Measurements from ENCODE around the gene MSH4. TPM values are rescaled to one million over a fixed set of nuclear protein-coding genes. Genes with fewer than 3 reads are reported as not detected.
"Not testable (repeated sequence)": the region's sequence is repeated elsewhere in the genome, so short reads cannot be mapped to it uniquely, and the experiment has no call there.

MSH4 gene
- total RNA-seq, 2 experiments from 2014 or later = 0.55 to 0.61 TPM

GRCh38 chr1:75792091-75792490, 4.6 kb upstream of the MSH4 start:
- POLR2A ChIA-PET = no interaction called here
- CTCF ChIA-PET = no interaction called here

GRCh38 chr1:75794382-75794781, 2.3 kb upstream of the MSH4 start:
- POLR2A ChIA-PET = interaction anchor here (4.7 kb wide), 1 partner anchor 9 kb away, joined by 33 read pairs; the partner anchor contains the start of gene RABGGTB
- CTCF ChIA-PET = no interaction called here

GRCh38 chr1:75795703-75796193, 934 bp upstream of the MSH4 start:
- ChIA-PET POLR2A (interaction anchor here (4.7 kb wide), 1 partner anchor 10 kb away, joined by 33 read pairs; the partner anchor contains the start of gene RABGGTB), CTCF (no interaction called here)

GRCh38 chr1:75797273-75797588, 549 bp downstream of the MSH4 start:
- CTCF ChIA-PET = no interaction called here
- POLR2A ChIA-PET = interaction anchor here (0.6 to 4.7 kb wide), 2 partner anchors 11 to 1498 kb away, joined by 3 to 33 read pairs; partner anchors contain the start of gene RABGGTB

GRCh38 chr1:75797606-75798216, 1.0 kb downstream of the MSH4 start:
- CTCF ChIA-PET = interaction anchor here (0.6 kb wide), 1 partner anchor 88 kb away, joined by 3 read pairs; no protein-coding TSS in a partner anchor
- POLR2A ChIA-PET = interaction anchor here (0.6 to 4.7 kb wide), 2 partner anchors 12 to 1498 kb away, joined by 3 to 33 read pairs; partner anchors contain the start of gene RABGGTB

- CTCF ChIA-PET = interaction anchor here (0.9 kb wide), 1 partner anchor 17 kb away, joined by 4 read pairs; no protein-coding TSS in a partner anchor
- POLR2A ChIA-PET = not testable (repeated sequence)
Measured at GRCh38 chr1:75801480-75801879, 4.8 kb downstream of the MSH4 start.

GRCh38 chr1:75808921-75809320, 12.2 kb downstream of the MSH4 start:
- ChIA-PET CTCF (no interaction called here), POLR2A (no interaction called here)

- CTCF ChIA-PET = not testable (repeated sequence)
Measured at GRCh38 chr1:75810113-75810512, 13.4 kb downstream of the MSH4 start.

GRCh38 chr1:75811211-75811981, 14.7 kb downstream of the MSH4 start:
- CTCF ChIA-PET = interaction anchor here (0.6 kb wide), 1 partner anchor 26 kb away, joined by 5 read pairs; no protein-coding TSS in a partner anchor

More at GRCh38 chr1:75810113-75810512, 13.4 kb downstream of the MSH4 start:
- POLR2A ChIA-PET = not testable (repeated sequence)

GRCh38 chr1:75812065-75812464, 15.4 kb downstream of the MSH4 start:
- CTCF ChIA-PET = interaction anchor here (0.6 kb wide), 1 partner anchor 25 kb away, joined by 5 read pairs; no protein-coding TSS in a partner anchor
- POLR2A ChIA-PET = no interaction called here

More at GRCh38 chr1:75811211-75811981, 14.7 kb downstream of the MSH4 start:
- POLR2A ChIA-PET = no interaction called here

- CTCF ChIA-PET, POLR2A ChIA-PET: not testable (repeated sequence)
Measured at GRCh38 chr1:75823596-75823995, 26.9 kb downstream of the MSH4 start.

GRCh38 chr1:75836528-75837100, 39.9 kb downstream of the MSH4 start:
- CTCF ChIA-PET = no interaction called here
- POLR2A ChIA-PET = no interaction called here

GRCh38 chr1:75838079-75838478, 41.4 kb downstream of the MSH4 start:
- CTCF ChIA-PET = no interaction called here
- POLR2A ChIA-PET = no interaction called here

GRCh38 chr1:75841421-75841820, 44.7 kb downstream of the MSH4 start:
- CTCF ChIA-PET = no interaction called here
- POLR2A ChIA-PET = no interaction called here

- ChIA-PET POLR2A (no interaction called here), CTCF (no interaction called here)
Measured at GRCh38 chr1:75845576-75845975, 48.9 kb downstream of the MSH4 start.

GRCh38 chr1:75855010-75855409, 58.3 kb downstream of the MSH4 start:
- POLR2A ChIA-PET = no interaction called here

GRCh38 chr1:75855734-75856133, 59.1 kb downstream of the MSH4 start:
- POLR2A ChIA-PET = no interaction called here
- CTCF ChIA-PET = no interaction called here

More at GRCh38 chr1:75855010-75855409, 58.3 kb downstream of the MSH4 start:
- CTCF ChIA-PET = no interaction called here

GRCh38 chr1:75861831-75862230, 65.1 kb downstream of the MSH4 start:
- ChIA-PET POLR2A (no interaction called here), CTCF (no interaction called here)

GRCh38 chr1:75870951-75871350, 74.3 kb downstream of the MSH4 start:
- POLR2A ChIA-PET = no interaction called here
- CTCF ChIA-PET = no interaction called here

- CTCF ChIA-PET = no interaction called here
- POLR2A ChIA-PET = no interaction called here
Measured at GRCh38 chr1:75879985-75880384, 83.3 kb downstream of the MSH4 start.

- ChIA-PET CTCF (no interaction called here), POLR2A (no interaction called here)
Measured at GRCh38 chr1:75884437-75884836, 87.8 kb downstream of the MSH4 start.
